Testis (tissue), 3 donors: ENCODE measurements around the gene PDLIM5. TPM values are rescaled to one million over a fixed set of nuclear protein-coding genes. Genes with fewer than 3 reads are reported as not detected.

Experiments used
- DNase-seq: peaks from one replicate; pipeline ENCODE4 v3.0.0-alpha.2; 2019
- H3K27ac ChIP-seq, 2 donors: fragments of 200-600 bp; sonication (generic); one replicate each; pipeline ENCODE4 v1.5.1; 2019
- H3K27me3 ChIP-seq: fragments of 200-600 bp; sonication (generic); one replicate; pipeline ENCODE4 v1.5.1; 2019
- H3K36me3 ChIP-seq: fragments of 200-600 bp; sonication (generic); one replicate; pipeline ENCODE4 v1.5.1; 2017; ENCODE audit warnings: low read depth; ENCODE audit errors: missing control alignments
- H3K4me1 ChIP-seq: fragments of 200-600 bp; sonication (generic); one replicate; pipeline ENCODE4 v1.5.1; 2019
- H3K4me3 ChIP-seq, 2 donors: fragments of 200-600 bp; sonication (generic); one replicate each; pipeline ENCODE4 v1.5.1; 2017 to 2019
- H3K9me3 ChIP-seq: fragments of 200-600 bp; sonication (generic); one replicate; pipeline ENCODE4 v1.5.1; 2017
- CTCF ChIP-seq, 3 experiments: fragments of 450-650 bp in 2 of 3; fragments of 200-600 bp in 1 of 3; sonication (generic) in 1 of 3; IDR thresholded peaks; one replicate each; pipeline ENCODE4 v1.5.1; 2016 to 2019; ENCODE audit warnings: antibody characterized with exemption in 3 of 3, mild to moderate bottlenecking in 2 of 3, moderate library complexity in 1 of 3
- POLR2A ChIP-seq: fragments of 450-650 bp; IDR thresholded peaks from one replicate; pipeline ENCODE4 v1.6.1; 2017; ENCODE audit warnings: antibody characterized with exemption, mild to moderate bottlenecking, moderate library complexity
- WGBS, 2 donors: methylation state at CpG; one replicate each; pipeline ENCODE4 v1.1.5; 2018; 5-methylcytosine and 5-hydroxymethylcytosine counted together
- intact Hi-C: fragments of 100-400 bp; cut with DNase I; formaldehyde crosslinking; loops from one replicate; pipeline ENCODE4 v1.15.1; 2023; ENCODE audit warnings: low total_unique reads
- polyA plus RNA-seq: library from polyadenylated mRNA; stranded (reverse); fragments of 350-450 nt; fragmentation: Illumina TruSeq; extraction: RNeasy Lipid Tissue Mini Kit (QIAGEN cat#74804); gene quantifications from one replicate; pipeline ENCODE4 v1.2.3, GENCODE V29; 2014; ENCODE audit warnings: low read depth, low replicate concordance; ENCODE audit not compliant: insufficient read depth
- total RNA-seq, 2 donors: library from RNA; depleted of rRNA; stranded (reverse); fragments of >200 nt; gene quantifications; one replicate each; pipeline ENCODE4 v1.2.3, GENCODE V29; 2016

Gene PDLIM5
- total and polyA plus RNA-seq, 3 donors from 2014 or later: 45.5 to 86.8 (median 86.1) TPM

DNA sequence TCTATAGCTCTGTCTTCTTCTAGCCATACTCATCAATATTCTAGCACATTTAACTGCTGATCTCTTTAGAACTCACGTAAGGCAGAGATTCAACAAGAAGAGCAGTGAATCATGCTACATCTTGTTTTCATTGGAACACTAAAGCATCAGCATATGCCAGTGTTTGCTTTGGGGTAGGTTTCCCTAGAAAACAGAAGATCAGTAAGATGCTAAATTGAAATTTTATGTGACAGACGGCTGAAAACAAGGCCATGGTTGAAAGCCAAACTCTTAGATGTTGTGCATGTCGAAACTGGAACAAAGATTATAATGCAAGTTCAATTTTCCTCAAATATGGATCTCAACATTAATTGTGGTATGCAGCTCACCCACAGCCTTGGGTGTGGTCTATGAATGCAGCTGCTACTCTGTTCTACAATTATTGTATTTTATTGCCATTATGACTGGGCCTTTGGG, 107.6 kb downstream of the PDLIM5 start:
- peaks cover 25% of the 10 kb centered on the region for H3K4me1 ChIP-seq
- TF ChIP-seq CTCF (IDR thresholded peaks at IDR 0.05) (no peak), POLR2A (no peak)
- DNase-seq: no peak
- no peak overlapping the region for H3K27ac ChIP-seq
- no peaks in the 10 kb centered on the region for H3K36me3 ChIP-seq
- 59 to 73% methylated on average over 3 of the region's 3 CpGs for WGBS, 2 donors
- H3K27me3 ChIP-seq: no peaks in the 10 kb centered on the region
- intact Hi-C loops: no loop called here
- H3K4me3 ChIP-seq: no peak overlapping the region
- no peaks in the 10 kb centered on the region for H3K9me3 ChIP-seq

DNA sequence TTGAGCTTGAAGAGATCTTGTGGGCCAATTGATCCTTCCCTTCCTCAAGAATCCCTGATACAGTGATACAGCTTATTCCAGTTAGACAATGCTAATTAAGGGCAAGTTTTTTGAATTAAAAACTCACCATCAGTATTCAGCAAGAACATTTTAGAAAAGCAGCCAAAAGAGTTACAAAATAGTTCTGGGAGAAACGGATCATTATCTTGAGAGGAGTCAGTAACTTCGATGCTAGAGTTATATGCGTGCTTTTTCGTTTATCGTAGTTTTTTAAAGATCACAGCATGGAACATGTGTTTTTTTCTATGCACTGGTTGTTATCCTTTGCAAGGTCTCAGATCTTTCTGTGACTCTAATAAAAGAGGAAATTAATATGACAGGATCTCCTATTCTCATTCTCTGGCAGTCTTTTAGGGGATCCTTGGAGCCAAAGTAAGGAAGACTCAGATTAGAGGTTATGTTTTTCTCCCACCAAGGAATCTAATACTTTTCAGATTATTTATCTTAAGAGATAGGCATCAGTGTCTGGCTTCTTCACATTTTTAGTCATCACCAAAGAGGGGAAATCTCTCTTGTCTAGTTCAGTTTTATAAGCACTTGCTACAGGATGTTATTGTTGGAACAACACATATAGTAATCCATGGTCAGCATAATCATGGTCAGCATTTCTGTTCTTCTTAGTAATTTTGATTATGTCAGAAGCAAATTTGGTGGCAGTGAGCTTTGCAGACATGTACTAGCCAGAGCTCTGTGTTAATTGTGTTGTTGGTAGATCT, 109.7 kb downstream of the PDLIM5 start:
- H3K27me3 ChIP-seq: no peaks in the 10 kb centered on the region
- no peak overlapping the region for H3K4me3 ChIP-seq
- WGBS, 2 donors: 32 to 51% methylated on average over 5 of the region's 5 CpGs
- intact Hi-C loops: no loop called here
- TF ChIP-seq CTCF (IDR thresholded peaks at IDR 0.05) (no peak), POLR2A (no peak)
- no peak for DNase-seq
- peaks cover 25% of the 10 kb centered on the region for H3K4me1 ChIP-seq
- no peaks in the 10 kb centered on the region for H3K36me3 ChIP-seq
- no peaks in the 10 kb centered on the region for H3K9me3 ChIP-seq
- peak overlapping the region; percentile 13 to 62 for H3K27ac ChIP-seq

GRCh38 chr4:94562285-94562684, 110.5 kb downstream of the PDLIM5 start:
- TF ChIP-seq POLR2A (no peak), CTCF (IDR thresholded peaks at IDR 0.05) (no peak)
- H3K27me3 ChIP-seq: no peaks in the 10 kb centered on the region
- DNase-seq: no peak
- H3K36me3 ChIP-seq: no peaks in the 10 kb centered on the region
- intact Hi-C loops: no loop called here
- peak overlapping the region; percentile 39 to 62 for H3K27ac ChIP-seq
- 55 to 67% methylated on average over 1 of the region's 1 CpG for WGBS, 2 donors
- H3K9me3 ChIP-seq: no peaks in the 10 kb centered on the region
- no peak overlapping the region for H3K4me3 ChIP-seq
- H3K4me1 ChIP-seq: peaks cover 25% of the 10 kb centered on the region

- TF ChIP-seq POLR2A (no peak), CTCF (IDR thresholded peaks at IDR 0.05) (no peak)
- Histone ChIP-seq H3K36me3 (no peaks in the 10 kb centered on the region), H3K27ac (peak overlapping the region in 1 of 2 donors; percentile 62), H3K27me3 (no peaks in the 10 kb centered on the region), H3K4me3 (no peak overlapping the region), H3K9me3 (no peaks in the 10 kb centered on the region), H3K4me1 (peaks cover 25% of the 10 kb centered on the region)
- no peak for DNase-seq
- WGBS, 2 donors: 94 to 95% methylated on average over 2 of the region's 2 CpGs
- intact Hi-C loops: no loop called here
These were observed 112.5 kb downstream of the PDLIM5 start for GRCh38 chr4:94564252-94564651.

DNA sequence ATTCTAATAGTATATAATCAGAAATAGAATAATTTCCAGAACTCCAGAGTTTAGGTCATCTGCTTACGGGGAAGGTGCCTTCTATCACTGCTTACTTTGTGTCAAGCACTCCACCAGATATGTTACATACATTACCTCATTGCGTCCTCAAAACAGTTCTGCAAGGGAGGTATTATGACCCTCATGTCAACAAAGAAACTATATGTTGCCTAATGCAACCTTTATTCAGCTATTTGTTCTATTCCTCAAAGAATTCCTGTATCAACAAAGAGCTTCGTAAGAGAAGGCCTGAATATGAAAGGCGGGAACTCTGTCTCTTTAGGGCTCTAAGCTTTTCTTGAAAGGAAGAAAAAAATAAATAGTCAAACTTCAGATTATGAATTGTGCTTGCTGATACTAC, 114.7 kb downstream of the PDLIM5 start:
- Histone ChIP-seq H3K27me3 (no peaks in the 10 kb centered on the region), H3K9me3 (no peaks in the 10 kb centered on the region), H3K4me1 (peaks cover 14% of the 10 kb centered on the region), H3K4me3 (no peak overlapping the region), H3K36me3 (no peaks in the 10 kb centered on the region), H3K27ac (no peak overlapping the region)
- 69 to 70% methylated on average over 4 of the region's 4 CpGs for WGBS, 2 donors
- intact Hi-C loops: no loop called here
- no peak for TF ChIP-seq CTCF (IDR thresholded peaks at IDR 0.05)
- TF ChIP-seq POLR2A: no peak
- no peak for DNase-seq
